OCI-LY1 (cell line): ENCODE data around the gene N4BP2L1.

Experiments used
- CTCF ChIP-seq: fragments of 200-600 bp; sonication (generic), shearing (Covaris generic); IDR thresholded peaks from 2 replicates; pipeline ENCODE4 v1.5.1; 2017; ENCODE audit warnings: mild to moderate bottlenecking, antibody characterized with exemption, low read length, moderate library complexity, mixed read lengths
- EZH2 ChIP-seq: fragments of 200-600 bp; sonication (generic), shearing (Covaris generic); IDR thresholded peaks from 2 replicates; pipeline ENCODE4 v1.8.0; 2017; ENCODE audit warnings: borderline replicate concordance, mixed run types, mild to moderate bottlenecking, antibody characterized with exemption, low read length, moderate library complexity, mixed read lengths

- TF ChIP-seq CTCF: no peak
- no peak for TF ChIP-seq EZH2
These were observed 49.9 kb downstream of the N4BP2L1 start for GRCh38 chr13:32378012-32378411.
